ENCODE results near the gene FBXO22. TPM values are rescaled to one million over a fixed set of nuclear protein-coding genes. Genes with fewer than 3 reads are reported as not detected.
"Not testable (repeated sequence)": the region's sequence is repeated elsewhere in the genome, so short reads cannot be mapped to it uniquely, and the experiment has no call there.

The FBXO22 gene
- total RNA-seq, 1 donor from 2014 or later, result 40.6 TPM

DNA sequence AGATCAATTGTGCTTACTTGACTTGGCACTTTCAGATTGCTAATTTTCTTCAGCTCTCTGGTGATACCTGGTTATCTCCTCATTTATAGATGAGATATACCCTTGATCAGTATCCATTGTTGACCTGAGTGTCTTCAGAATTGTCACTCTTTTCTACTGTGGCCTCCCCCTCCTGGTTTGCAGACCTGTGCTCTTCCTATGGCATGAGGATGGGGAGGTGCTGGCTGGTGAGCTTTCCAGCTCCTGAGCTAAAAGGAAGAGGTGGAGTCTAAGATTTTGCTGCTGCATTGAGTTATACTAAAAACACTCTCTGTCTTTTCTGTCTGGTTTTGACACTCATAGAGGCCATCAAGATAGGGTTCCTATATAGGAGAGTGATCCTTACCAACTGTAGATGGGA, 36.8 kb upstream of the FBXO22 start:
- Mint-ChIP-seq H3K4me3 (no peak overlapping the region), H3K27me3 (ENCODE audit: low read depth) (no peaks in the 10 kb centered on the region), H3K27ac (no peak overlapping the region), H3K9me3 (no peaks in the 10 kb centered on the region), H3K36me3 (peaks cover 16% of the 10 kb centered on the region), H3K4me1 (peaks cover 10% of the 10 kb centered on the region)
- DNase-seq (ENCODE audit: low spot score in 2 of 2, unreplicated experiment in 2 of 2), result no peak
- TF ChIP-seq, protein P1, sequence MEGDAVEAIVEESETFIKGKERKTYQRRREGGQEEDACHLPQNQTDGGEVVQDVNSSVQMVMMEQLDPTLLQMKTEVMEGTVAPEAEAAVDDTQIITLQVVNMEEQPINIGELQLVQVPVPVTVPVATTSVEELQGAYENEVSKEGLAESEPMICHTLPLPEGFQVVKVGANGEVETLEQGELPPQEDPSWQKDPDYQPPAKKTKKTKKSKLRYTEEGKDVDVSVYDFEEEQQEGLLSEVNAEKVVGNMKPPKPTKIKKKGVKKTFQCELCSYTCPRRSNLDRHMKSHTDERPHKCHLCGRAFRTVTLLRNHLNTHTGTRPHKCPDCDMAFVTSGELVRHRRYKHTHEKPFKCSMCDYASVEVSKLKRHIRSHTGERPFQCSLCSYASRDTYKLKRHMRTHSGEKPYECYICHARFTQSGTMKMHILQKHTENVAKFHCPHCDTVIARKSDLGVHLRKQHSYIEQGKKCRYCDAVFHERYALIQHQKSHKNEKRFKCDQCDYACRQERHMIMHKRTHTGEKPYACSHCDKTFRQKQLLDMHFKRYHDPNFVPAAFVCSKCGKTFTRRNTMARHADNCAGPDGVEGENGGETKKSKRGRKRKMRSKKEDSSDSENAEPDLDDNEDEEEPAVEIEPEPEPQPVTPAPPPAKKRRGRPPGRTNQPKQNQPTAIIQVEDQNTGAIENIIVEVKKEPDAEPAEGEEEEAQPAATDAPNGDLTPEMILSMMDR (IDR thresholded peaks at IDR 0.05; ENCODE audit: unreplicated experiment), result no peak

DNA sequence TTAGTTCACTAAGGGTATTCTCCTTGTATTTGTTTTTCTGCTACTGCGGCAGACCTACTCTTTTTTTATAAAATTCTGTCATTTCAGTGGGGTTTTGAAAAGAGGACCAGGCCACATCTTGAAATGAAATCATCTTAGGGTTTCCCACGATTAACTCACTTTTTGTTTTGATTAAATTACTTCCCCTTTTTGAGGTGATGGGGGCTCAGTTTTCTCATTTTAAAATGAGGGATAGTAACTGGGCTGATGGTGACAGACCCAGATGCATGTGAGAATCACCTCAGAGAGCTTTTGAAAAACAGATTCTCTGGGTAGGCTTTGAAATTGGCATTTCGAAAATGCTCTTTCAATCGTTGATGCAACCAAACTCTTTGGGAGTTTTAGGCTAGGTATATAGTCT, 36.2 kb upstream of the FBXO22 start:
- Mint-ChIP-seq H3K4me1 (peaks cover 10% of the 10 kb centered on the region), H3K27ac (no peak overlapping the region), H3K4me3 (no peak overlapping the region), H3K36me3 (peaks cover 13% of the 10 kb centered on the region), H3K9me3 (no peaks in the 10 kb centered on the region), H3K27me3 (ENCODE audit: low read depth) (no peaks in the 10 kb centered on the region)
- TF ChIP-seq, protein P1 (IDR thresholded peaks at IDR 0.05; ENCODE audit: unreplicated experiment), result no peak
- DNase-seq (ENCODE audit: low spot score in 2 of 2, unreplicated experiment in 2 of 2), result no peak

DNA sequence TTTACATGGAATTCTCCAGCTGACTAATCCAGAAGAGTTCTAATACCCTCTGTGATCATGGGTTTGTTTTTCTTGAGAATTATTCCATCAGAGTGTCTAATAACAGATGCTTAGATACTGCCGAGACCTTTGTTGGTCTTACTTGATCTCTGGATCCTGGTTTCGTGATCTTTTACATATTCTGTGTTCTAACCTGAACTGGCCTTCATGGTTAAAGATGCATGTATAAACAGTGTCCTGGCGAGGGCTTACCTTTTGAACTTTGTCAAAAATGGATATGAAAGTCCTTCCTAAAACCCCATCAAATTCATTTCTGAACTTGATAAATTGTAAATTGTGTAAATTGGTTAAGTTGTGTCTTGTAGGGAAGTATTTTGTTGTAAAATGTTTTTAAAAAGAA, 35.7 kb upstream of the FBXO22 start:
- H3K36me3 Mint-ChIP-seq, result peaks cover 11% of the 10 kb centered on the region
- TF ChIP-seq, protein P1 (IDR thresholded peaks at IDR 0.05; ENCODE audit: unreplicated experiment), result no peak
- no peaks in the 10 kb centered on the region for H3K9me3 Mint-ChIP-seq
- peaks cover 10% of the 10 kb centered on the region for H3K4me1 Mint-ChIP-seq
- no peak overlapping the region for H3K27ac Mint-ChIP-seq
- no peak overlapping the region for H3K4me3 Mint-ChIP-seq
- H3K27me3 Mint-ChIP-seq (ENCODE audit: low read depth), result no peaks in the 10 kb centered on the region
- DNase-seq (ENCODE audit: low spot score in 2 of 2, unreplicated experiment in 2 of 2), result no peak

DNA sequence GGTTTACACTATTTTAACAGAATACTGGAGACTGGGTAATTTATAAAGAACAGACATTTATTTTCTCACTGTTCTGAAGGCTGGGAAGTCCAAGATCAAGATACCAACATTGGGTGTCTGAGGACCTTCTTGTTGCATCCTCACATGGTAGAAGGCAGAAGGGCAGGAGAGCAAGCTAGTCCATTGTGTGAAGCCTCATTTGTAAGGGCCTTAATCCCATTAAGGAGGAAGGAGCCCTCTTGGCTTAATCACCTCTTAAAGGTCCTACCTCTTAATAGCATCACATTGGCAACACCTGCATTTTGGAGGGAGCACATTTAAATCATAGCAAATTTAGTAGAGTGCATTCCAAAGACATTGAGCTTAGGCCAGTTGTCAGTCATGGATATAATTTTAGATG, 34.2 kb upstream of the FBXO22 start:
- Mint-ChIP-seq H3K9me3 (no peaks in the 10 kb centered on the region), H3K27me3 (ENCODE audit: low read depth) (no peaks in the 10 kb centered on the region)

DNA sequence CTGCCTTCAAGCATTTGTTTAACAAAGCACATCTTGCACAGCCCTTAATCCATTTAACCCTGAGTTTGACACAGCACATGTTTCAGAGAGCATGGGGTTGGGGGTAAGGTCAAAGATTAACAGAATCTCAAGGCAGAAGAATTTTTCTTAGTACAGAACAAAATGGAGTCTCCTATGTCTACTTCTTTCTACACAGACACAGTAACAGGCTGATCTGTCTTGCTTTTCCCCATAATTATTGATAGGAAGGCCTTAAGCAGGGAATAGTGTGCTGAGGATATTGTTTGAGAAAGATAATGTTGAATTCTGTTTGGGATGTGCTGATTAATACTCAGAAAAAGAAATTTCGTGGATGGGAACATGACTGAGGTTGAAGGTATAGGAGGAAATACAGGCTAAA, 32.1 kb upstream of the FBXO22 start:
- H3K36me3 Mint-ChIP-seq, result peaks cover 36% of the 10 kb centered on the region
- not testable (repeated sequence) for H3K27ac Mint-ChIP-seq; H3K9me3 Mint-ChIP-seq; H3K4me3 Mint-ChIP-seq; H3K4me1 Mint-ChIP-seq; DNase-seq (ENCODE audit: low spot score in 2 of 2, unreplicated experiment in 2 of 2); H3K27me3 Mint-ChIP-seq (ENCODE audit: low read depth)

More for the DNA sequence above, 34.2 kb upstream of the FBXO22 start:
- Mint-ChIP-seq H3K36me3 (peaks cover 20% of the 10 kb centered on the region), H3K4me3 (no peak overlapping the region), H3K27ac (no peak overlapping the region), H3K4me1 (peaks cover 2% of the 10 kb centered on the region)
- no peak for DNase-seq (ENCODE audit: low spot score in 2 of 2, unreplicated experiment in 2 of 2)
- TF ChIP-seq, protein P1 (IDR thresholded peaks at IDR 0.05; ENCODE audit: unreplicated experiment), result no peak

DNA sequence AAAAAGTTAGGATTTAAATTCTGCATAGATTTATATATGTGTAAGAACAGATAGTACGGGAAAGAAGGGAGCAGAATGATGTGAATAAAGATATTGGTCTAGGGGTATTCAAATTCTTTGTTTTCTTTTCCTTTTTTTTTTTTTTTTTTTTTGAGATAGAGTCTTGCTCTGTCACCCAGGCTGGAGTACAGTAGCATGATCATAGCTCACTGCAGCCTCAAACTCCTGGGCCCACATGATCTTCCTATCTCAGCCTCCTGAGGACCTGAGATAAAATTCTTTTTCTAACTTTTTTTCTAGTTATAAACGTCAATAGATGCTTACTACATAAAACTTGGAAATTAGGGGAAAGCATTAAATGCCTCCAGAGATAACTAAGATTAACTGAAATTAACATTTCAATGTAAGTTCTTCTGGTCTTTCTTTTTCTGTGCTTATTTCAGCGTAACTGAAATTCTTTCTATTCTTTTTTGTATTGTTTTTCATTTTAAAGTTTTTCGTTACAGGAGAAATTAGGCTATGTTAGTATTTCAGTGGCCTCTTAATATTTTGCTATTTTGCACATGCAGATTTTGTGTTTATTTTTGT, 31.2 kb upstream of the FBXO22 start:
- no peak overlapping the region for H3K4me3 Mint-ChIP-seq
- no peak for DNase-seq (ENCODE audit: low spot score in 2 of 2, unreplicated experiment in 2 of 2)
- H3K27ac Mint-ChIP-seq, result no peak overlapping the region
- H3K9me3 Mint-ChIP-seq, result no peaks in the 10 kb centered on the region
- H3K4me1 Mint-ChIP-seq, result no peaks in the 10 kb centered on the region
- peaks cover 38% of the 10 kb centered on the region for H3K36me3 Mint-ChIP-seq
- TF ChIP-seq, protein P1 (IDR thresholded peaks at IDR 0.05; ENCODE audit: unreplicated experiment), result no peak
- H3K27me3 Mint-ChIP-seq (ENCODE audit: low read depth), result no peaks in the 10 kb centered on the region
